ENCODE data around the gene POC1A. TPM values are rescaled to one million over a fixed set of nuclear protein-coding genes. Genes with fewer than 3 reads are reported as not detected.

The POC1A gene
- total and polyA plus RNA-seq, 10 of the 15 experiments (the other 5 are each of a cell fraction or from before 2014, with no cell fraction given) = 8.5 to 49.8 (median 23.5) TPM

- H3K9ac ChIP-seq (ENCODE audit: control insufficient read depth, insufficient read depth, low read length) = no peak overlapping the region
- no peak for DNase-seq (ENCODE audit: low read depth, low spot score)
- H3K27ac ChIP-seq (ENCODE audit: control insufficient read depth, insufficient read depth) = no peak overlapping the region
- no TSS peak for BruUV-seq (replicated peaks)
- intact Hi-C loops (cut with micrococcal nuclease; ENCODE audit: unreplicated experiment) = no loop called here
- in situ Hi-C loops (cut with MboI) = no loop called here
- SMC1A ChIA-PET (ENCODE audit: uncharacterized antibody, unreplicated experiment) = interaction anchor here (1.6 kb wide), 1 partner anchor 10 kb away, joined by 4 read pairs; no protein-coding TSS in a partner anchor
- H2AFZ ChIP-seq (ENCODE audit: control insufficient read depth, low read depth, low read length) = no peak overlapping the region
- no peaks in the 10 kb centered on the region for H4K20me1 ChIP-seq (ENCODE audit: control insufficient read depth, insufficient read depth)
- RAD21 ChIA-PET (ENCODE audit: unreplicated experiment) = interaction anchor here (1.1 kb wide), 1 partner anchor 148 kb away, joined by 3 read pairs; no protein-coding TSS in a partner anchor
- POLR2A ChIA-PET = no interaction called here
- H3K4me2 ChIP-seq (ENCODE audit: control insufficient read depth, insufficient read depth) = no peak overlapping the region
- TF ChIP-seq ZNF687 (IDR thresholded peaks at IDR 0.05) = no peak
- H3K79me2 ChIP-seq (ENCODE audit: control insufficient read depth, insufficient read depth, low read length) = peaks cover 11% of the 10 kb centered on the region
- H3K4me1 ChIP-seq (ENCODE audit: control insufficient read depth, insufficient read depth, low read length) = peaks cover 7% of the 10 kb centered on the region
- H3K9me3 ChIP-seq (replicated peaks; ENCODE audit: control insufficient read depth, insufficient read depth, low read length) = no peaks in the 10 kb centered on the region
- H3K27me3 ChIP-seq (replicated peaks in 1 of 2; ENCODE audit: control insufficient read depth in 2 of 2, insufficient read depth in 2 of 2, low read length in 1 of 2) = no peaks in the 10 kb centered on the region
- ATAC-seq = no peak
- no peak overlapping the region for H3K4me3 ChIP-seq
- WGBS (ENCODE audit: insufficient coverage, insufficient replicate concordance, low lambda C conversion rate, missing lambda C conversion rate) = 92% methylated on average over 11 of the region's 11 CpGs
- CTCF ChIA-PET = interaction anchor here (4.3 to 10.1 kb wide), 2 partner anchors 96 to 146 kb away, joined by 26 to 169 read pairs; no protein-coding TSS in a partner anchor
- FAIRE-seq = no peak
- peaks cover 7 to 8% of the 10 kb centered on the region in 2 experiments for H3K36me3 ChIP-seq (ENCODE audit: control insufficient read depth in 2 of 2, insufficient read depth in 2 of 2, low read length in 1 of 2)
Observed at GRCh38 chr3:52149726-52150125, 4.5 kb downstream of the POC1A start.

GRCh38 chr3:52149021-52149420 is 5.2 kb downstream of the POC1A start:
- ChIA-PET SMC1A (ENCODE audit: uncharacterized antibody, unreplicated experiment) (interaction anchor here (0.9 to 1.6 kb wide), 4 partner anchors 13 to 144 kb away, joined by 3 to 5 read pairs (median 4); no protein-coding TSS in a partner anchor), CTCF (interaction anchor here (0.9 to 10.1 kb wide), 4 partner anchors 71 to 153 kb away, joined by 3 to 169 read pairs (median 15); partner anchors contain the start of gene RPL29), POLR2A (interaction anchor here (1.0 kb wide), 1 partner anchor 96 kb away, joined by 3 read pairs; no protein-coding TSS in a partner anchor), RAD21 (ENCODE audit: unreplicated experiment) (interaction anchor here (1.5 to 2.0 kb wide), 2 partner anchors 96 to 145 kb away, joined by 6 to 7 read pairs; no protein-coding TSS in a partner anchor)
- BruUV-seq (replicated peaks) = no TSS peak
- WGBS (ENCODE audit: insufficient coverage, insufficient replicate concordance, low lambda C conversion rate, missing lambda C conversion rate) = 97% methylated on average over 8 of the region's 8 CpGs
- H3K27me3 ChIP-seq (replicated peaks in 1 of 2; ENCODE audit: control insufficient read depth in 2 of 2, insufficient read depth in 2 of 2, low read length in 1 of 2) = no peaks in the 10 kb centered on the region
- H2AFZ ChIP-seq (ENCODE audit: control insufficient read depth, low read depth, low read length) = no peak overlapping the region
- no peak overlapping the region for H3K27ac ChIP-seq (ENCODE audit: control insufficient read depth, insufficient read depth)
- H3K4me2 ChIP-seq (ENCODE audit: control insufficient read depth, insufficient read depth) = no peak overlapping the region
- peaks cover 9% of the 10 kb centered on the region for H3K79me2 ChIP-seq (ENCODE audit: control insufficient read depth, insufficient read depth, low read length)
- DNase-seq (ENCODE audit: low read depth, low spot score) (no peak), FAIRE-seq (no peak), ATAC-seq (no peak)
- in situ Hi-C loops (cut with MboI) = no loop called here
- no peaks in the 10 kb centered on the region for H3K9me3 ChIP-seq (replicated peaks; ENCODE audit: control insufficient read depth, insufficient read depth, low read length)
- intact Hi-C loops (cut with micrococcal nuclease; ENCODE audit: unreplicated experiment) = no loop called here
- no peaks in the 10 kb centered on the region for H4K20me1 ChIP-seq (ENCODE audit: control insufficient read depth, insufficient read depth)
- no peak overlapping the region for H3K4me3 ChIP-seq
- H3K4me1 ChIP-seq (ENCODE audit: control insufficient read depth, insufficient read depth, low read length) = peaks cover 9% of the 10 kb centered on the region
- no peak for TF ChIP-seq POLR2AphosphoS5 (IDR thresholded peaks at IDR 0.05; ENCODE audit: low read length)
- no peak for TF ChIP-seq NFXL1 (IDR thresholded peaks at IDR 0.05; ENCODE audit: borderline replicate concordance)
- no peak for TF ChIP-seq NR2C2 (IDR thresholded peaks at IDR 0.05; ENCODE audit: borderline replicate concordance, control insufficient read depth, insufficient read length, low read depth)
- TF ChIP-seq ZNF384 (IDR thresholded peaks at IDR 0.05; ENCODE audit: borderline replicate concordance, low read depth, low read length) = no peak
- no peak for TF ChIP-seq DPF2 (IDR thresholded peaks at IDR 0.05)
- TF ChIP-seq STAT1 (conservative IDR thresholded peaks at IDR 0.05) = no peak
- TF ChIP-seq BACH1 (IDR thresholded peaks at IDR 0.05; ENCODE audit: borderline replicate concordance) = no peak
- no peak for TF ChIP-seq MAX (IDR thresholded peaks at IDR 0.05; ENCODE audit: low read depth, low read length)
- no peak for TF ChIP-seq BCL3 (IDR thresholded peaks at IDR 0.05; ENCODE audit: borderline replicate concordance, insufficient read depth, low read depth, low read length, poor library complexity, severe bottlenecking)
- TF ChIP-seq RB1 (IDR thresholded peaks at IDR 0.05; ENCODE audit: borderline replicate concordance) = no peak
- H3K9ac ChIP-seq (ENCODE audit: control insufficient read depth, insufficient read depth, low read length) = no peak overlapping the region
- peaks cover 8 to 11% of the 10 kb centered on the region in 2 experiments for H3K36me3 ChIP-seq (ENCODE audit: control insufficient read depth in 2 of 2, insufficient read depth in 2 of 2, low read length in 1 of 2)

Data from GM12878 (cell line).